NCI-H1417 treated with DMSO at 0.1 percent for 48 hours (cell line): ENCODE results near the gene PDP2.
"Not testable (repeated sequence)": the region's sequence is repeated elsewhere in the genome, so short reads cannot be mapped to it uniquely, and the experiment has no call there.

Source experiments
- DNase-seq: peaks from one replicate; lab custom pipeline; 2025; lab: John Stamatoyannopoulos, UW

The PDP2 gene

DNA sequence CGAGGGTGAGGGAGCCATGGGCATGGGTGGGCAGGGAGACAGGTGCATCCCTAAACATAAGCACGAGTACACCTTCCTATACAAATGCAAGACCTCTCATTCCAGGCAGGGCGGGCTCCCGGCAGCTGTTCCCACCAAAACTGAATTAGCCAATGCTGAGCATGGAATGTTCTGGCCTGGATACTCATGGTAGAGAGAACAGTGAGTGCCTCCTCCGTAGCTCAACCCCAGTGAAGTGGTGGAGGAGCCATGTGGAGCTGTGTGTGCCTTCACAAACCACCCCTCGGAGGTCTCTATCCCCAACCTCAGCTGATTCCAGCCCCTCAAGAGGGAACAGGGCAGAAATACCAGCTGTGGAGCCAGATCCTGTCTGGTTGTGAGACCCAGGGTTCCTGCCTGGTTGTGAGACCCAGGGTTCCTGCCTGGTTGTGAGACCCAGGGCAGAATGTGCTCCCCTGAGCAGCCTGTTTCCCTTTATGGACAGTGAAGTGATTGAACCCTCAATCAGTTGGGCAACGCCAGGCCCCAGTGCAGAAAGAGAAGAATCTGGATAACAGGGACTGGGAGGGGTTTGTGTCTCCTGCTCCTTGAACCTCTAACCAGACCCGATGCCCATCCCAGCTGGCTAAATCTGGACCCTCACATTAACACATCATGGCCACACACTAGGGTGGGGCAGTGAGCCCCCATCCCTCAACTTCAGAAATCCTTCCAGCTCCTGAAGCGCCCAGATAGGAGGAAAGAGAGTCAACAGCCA, 40.8 kb downstream of the PDP2 start:
- DNase-seq, result no peak

DNA sequence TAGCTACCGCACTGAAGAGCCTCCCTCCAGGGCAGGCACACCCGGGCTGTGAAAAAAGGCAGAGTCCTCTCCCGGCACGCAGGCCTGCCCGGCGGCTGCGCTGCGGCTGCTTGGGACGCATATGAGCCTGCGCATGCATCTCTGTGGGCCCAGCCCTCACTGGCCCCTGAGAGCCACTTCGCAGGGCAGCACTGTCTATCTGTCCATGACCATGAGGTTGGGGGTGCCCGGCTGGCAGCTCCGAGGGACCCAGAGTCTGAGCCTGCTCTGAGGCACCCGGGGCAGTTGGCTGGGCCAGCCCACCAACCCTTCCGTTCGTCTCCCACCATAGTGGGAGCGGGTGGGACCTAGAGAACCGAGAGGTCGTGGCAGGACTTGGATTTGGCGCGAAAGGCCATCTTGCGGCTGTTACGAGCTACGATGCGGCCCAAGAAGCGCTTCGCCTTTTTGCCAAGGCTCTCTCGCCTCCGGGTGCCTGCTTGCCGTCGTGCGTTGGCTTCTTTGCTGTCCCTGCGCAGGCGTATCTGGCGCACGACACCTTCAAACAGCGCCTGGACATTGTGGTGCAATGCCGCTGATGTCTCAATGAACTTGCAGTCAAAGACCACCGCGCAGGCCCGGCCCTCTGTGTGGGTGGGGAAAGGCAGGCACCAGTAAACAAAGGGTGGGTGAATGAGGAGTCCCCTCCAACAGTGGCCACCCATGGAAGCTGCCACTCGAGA, 41.6 kb downstream of the PDP2 start:
- DNase-seq, result no peak

DNA sequence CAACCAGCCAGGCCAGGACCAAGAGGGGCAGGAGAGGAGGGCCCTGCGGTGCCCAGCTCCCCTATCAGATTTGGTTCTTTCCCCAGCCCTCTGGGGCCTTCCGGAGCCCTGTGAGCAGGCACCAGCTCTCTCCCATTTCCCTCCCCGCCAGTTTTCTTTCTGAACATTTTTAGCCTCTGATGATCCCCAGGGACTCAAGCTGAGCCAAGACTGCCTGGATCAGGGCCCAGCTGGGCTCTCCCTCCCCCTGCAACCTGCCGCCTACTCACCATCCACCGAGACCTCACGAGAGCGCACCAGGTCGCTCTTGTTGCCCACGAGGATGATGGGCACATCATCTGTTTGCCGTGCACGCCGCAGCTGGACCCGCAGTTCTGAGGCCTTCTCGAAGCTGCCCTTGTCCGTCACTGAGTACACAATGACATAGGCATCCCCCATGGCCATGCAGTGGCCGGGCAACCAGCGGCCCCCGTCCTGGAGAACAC, 43.0 kb downstream of the PDP2 start:
- no peak for DNase-seq

DNA sequence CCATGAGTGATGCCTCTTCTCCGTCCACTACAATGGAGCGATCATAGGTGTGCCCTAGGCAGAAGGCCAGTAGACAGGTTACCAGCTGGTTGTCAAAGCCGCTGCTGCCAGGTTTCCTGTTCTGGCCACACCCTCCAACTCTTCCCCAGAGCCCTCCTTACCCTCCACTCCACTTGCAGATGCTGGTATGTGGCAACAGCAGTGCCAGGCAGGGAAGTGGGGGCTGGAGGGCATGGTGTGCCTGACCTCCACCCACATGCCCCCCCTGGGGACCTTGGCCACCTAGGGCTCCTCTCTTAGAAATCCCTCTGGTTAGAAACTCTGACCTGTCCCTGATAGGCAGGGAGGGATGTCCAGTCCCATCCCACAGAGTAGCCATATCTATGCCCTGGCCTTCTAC, 43.6 kb downstream of the PDP2 start:
- no peak for DNase-seq

DNA sequence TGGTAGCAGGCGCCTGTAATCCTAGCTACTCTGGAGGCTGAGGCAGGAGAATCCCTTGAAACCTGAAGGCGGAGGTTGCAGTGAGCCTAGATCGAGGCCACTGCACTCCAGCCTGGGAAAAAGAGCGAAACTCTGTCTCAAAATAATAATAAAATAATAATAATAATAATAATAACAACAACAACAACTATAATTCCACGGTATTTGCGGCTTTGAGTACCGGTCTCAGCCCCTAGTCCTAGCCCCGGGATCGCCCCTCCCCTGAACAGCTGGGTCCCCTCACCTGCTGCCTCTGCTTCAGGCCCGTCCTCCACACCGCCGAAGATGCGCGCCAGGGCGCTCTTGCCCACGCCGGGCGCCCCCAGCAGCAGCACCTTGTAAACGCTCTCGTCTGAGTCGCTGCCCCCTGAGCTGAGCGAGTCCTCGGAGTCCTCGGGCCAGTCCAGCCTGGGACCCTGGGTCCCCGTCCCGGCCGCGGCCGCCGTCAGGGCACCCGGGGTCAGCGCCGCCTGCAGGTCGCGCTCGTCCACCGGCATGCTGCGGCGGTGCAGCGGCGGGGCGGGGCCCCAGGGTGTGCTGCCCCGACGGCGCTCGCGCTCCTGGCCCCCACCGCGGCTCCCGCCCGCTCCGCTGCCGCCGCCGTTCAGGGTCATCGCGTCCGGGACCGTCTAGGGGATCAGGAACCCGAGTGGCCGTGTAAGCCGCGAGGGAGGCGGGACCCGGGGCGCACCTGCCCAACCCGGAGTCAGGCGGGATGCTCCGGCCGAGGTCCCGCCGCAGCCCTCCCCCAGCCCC, 44.4 kb downstream of the PDP2 start:
- DNase-seq, result no peak

DNA sequence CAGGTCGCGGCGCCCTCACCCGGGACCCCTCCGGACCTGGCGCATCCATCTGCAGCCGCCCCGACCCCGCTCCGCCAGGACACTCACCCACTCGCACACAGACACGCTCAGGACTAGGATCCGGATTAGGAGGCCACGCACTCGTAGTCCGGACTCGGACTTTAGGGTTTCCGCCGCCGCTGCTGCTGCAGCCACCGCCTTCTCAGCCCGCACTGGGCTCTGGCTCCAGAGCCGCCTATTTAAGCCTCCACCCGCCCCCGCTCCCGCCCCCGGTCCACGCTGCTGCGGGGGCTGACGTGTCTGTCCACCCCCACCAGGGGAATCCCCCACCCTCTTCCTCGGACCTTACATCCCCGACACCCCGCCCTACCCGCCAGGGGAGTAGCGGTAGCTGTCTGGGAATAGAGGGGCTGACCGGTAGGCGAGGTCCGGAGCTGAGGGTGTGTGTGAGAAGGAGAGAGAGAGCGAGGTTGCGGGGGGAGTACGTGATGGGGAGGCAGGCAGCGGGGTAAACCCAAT, 45.1 kb downstream of the PDP2 start, which contains the start of gene RRAD:
TSS of gene RRAD (minus strand) at position 214 of the 519 bp plus-strand sequence. CDS start 356 bp downstream, outside the sequence.
- DNase-seq, result no peak

DNA sequence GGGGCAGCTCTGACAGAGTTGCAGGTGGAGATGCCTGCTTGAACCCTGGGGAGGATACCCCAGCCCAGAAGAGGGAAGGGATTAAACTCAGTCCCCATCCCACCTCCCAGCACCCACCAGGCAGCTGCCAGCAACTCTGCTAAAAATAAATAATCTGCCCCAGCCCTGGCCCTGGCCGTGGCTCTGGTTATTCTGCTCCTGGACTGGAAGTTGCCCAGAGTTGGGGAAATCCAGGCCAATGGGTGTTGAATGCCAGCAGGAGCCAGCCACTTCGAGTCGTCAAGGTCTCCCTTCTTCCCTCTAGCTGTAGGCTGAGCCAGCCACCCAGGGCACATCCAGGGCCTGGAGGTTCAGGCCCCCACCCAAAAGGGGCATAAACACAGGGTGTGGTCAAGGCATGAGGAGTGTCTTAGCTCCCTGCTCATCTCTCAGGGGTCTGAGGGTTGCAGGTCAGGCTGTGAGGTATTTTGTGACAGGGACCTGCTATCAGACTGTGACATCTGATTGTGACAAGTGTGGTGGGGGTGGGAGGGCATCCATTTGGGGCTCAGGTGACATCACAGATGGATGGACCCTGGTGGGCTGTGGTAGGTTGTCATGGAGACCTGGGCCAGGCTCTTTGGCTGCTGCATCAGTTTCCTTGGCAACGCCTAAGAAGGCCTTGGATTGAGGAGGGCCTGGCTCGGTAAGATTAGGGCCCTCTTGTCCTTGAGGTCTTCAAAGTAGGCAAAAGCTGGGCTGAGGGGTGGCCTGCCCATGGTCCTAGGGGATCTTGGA, 46.0 kb downstream of the PDP2 start:
- no peak for DNase-seq

DNA sequence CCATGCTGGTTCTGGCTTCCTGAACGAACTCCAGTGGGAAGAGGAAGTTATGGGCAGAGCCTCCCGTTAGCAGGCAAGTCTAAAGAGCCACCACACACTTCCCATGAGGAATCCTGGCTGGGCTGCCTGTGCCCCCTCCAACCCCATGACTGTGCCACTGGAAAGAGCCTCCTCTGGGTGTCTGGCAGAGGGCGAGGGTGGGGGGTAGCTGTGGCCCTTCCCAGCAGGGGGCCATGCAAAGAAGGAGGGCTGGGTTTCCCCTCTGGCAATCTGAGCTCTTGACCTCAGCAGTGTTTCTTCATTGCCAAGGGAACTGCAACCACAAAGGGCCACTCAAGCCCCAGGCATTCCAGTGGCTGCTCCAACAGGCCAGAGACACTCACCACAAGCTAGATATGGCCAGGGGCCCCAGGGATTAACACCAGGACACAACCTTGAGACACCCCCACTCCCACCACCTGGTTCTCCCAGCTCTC, 46.7 kb downstream of the PDP2 start:
- no peak for DNase-seq

DNA sequence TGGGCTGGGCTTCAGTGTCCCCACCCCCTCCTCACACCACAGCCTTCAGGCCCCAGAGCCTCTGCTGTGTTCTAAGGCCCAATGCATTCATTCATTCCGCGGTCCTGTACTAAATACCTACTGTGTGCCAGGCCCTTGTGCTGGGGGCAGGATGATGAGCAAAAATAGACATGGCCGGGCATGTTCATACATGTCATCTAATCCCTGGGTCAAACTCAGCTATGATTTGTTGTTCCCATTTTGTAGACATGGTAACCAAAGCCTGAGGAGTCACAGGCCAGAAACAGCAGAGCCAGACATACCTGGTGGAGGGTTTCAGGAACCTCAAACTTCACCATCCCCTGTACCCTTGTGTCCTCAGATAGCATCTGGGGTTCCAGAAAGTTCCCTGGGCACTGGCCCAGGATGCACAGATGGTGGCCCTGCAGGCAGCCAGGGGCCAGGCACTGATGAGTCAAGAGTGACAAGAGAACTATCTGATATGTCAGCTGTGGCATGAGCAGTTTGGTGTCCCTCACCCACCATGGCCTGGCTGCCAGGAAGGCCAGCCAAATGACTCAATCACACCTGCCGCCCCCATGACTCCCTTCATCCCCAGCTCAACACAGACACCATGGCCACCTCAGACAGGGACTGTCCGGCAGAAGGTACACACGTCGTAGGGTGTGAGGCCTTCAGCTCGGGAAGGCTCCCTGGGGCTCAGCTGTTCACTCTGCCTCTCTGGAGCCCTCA, 47.8 kb downstream of the PDP2 start:
- no peak for DNase-seq

DNA sequence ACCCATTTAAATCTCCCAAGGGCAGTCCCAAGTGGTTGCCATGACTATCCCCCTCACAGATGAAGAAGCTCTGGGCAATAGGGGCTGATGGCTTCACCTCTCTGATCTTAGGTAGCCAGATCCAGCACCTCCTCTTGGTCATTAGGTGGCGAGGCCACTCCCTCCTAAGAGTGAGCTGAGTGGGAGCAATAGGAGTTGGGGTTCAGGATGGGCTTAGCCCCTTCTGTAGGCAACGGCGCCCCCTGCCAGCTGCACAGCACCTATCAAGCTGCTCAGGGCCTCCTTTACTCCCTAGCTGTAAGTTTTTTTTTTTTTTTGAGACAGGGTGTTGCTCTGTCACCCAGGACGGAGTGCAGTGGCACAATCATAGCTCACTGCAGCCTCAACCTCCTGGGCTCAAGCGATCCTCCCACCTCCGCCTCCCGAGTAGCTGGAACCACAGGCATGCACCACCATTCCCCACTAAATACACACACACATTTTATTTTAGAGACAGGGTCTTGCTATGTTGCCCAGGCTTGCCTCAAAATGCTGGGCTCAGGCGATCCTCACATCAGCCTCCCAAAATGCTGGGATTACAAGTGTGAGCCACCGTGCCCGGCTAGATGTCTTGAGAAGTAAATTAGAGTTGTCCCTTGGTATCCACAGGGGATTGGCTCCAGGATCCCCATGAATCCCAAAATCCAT, 48.5 kb downstream of the PDP2 start:
- no peak for DNase-seq

DNA sequence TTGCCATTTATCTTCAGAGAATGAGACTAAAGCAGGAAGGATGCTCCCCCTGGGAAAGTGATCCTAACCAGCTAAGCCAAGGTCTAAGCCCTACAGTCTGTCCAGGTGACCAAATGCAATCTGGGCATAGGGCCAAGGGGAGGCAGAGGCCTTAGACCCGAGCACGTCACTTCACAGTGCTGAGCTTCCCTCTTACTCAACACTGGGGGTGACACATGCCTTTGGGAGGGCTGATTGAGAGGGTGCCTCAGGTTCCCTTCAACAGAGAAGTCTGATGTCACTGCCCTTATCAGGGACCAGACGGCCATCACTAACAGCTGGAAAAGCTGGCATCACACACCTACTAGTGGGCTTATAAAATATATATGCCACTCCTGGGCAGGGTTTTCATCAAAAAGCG, 49.9 kb downstream of the PDP2 start:
- no peak for DNase-seq

DNA sequence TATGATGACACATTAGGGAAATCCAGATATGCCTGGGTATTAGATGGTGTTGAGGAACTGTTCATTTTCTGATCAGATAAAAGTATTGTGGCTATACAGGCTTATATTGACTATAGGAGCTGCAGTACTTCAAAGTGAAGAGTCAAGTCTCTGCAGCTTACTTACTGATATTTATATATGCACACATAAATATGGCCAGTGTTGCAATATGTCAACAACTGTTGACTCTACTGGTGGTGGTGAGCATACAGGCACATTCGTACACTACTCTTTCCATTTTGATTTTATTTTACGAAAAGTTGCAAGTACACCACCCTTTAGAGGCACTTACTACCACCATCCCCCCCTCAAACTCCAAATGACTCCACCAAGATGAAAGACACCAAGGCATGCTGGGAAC, 51.4 kb downstream of the PDP2 start:
- DNase-seq, result no peak

DNA sequence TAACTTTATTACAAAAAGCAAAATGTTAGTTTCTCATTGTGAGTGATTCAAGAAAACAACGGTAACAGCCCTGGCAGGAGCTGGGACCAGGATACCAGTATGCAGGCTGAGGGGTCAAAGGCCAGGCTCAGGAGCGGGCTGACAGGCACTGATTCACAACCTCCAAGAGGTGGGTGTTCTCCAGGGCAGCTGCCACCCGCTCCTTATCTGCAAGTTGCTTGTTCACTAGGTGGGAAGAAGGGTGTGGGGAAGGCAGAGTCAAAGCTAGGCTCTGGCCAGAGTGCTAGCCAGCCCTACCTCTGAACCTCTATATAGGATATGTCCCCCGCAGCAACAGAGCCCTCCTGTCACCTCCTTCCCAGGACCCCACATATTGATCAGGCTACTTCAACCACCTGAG, 51.8 kb downstream of the PDP2 start:
- DNase-seq, result no peak

DNA sequence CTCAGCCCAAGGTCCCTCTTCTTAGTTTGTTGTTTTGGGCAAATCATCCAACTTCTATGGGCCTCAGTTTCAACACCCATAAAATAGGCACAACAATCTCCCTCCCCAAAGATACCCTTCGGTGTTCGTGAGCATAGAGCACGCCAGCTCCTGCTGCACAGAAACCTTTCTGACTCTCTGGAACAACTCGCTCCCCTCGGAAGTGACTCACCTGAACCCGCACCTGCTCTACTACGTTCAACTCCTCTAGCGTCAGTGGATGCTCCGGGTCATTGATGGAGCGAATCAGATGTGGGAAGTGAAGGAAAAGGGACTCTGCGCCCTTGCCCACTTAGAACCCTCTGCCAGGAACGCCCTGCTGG, 53.4 kb downstream of the PDP2 start:
- DNase-seq, result no peak

DNA sequence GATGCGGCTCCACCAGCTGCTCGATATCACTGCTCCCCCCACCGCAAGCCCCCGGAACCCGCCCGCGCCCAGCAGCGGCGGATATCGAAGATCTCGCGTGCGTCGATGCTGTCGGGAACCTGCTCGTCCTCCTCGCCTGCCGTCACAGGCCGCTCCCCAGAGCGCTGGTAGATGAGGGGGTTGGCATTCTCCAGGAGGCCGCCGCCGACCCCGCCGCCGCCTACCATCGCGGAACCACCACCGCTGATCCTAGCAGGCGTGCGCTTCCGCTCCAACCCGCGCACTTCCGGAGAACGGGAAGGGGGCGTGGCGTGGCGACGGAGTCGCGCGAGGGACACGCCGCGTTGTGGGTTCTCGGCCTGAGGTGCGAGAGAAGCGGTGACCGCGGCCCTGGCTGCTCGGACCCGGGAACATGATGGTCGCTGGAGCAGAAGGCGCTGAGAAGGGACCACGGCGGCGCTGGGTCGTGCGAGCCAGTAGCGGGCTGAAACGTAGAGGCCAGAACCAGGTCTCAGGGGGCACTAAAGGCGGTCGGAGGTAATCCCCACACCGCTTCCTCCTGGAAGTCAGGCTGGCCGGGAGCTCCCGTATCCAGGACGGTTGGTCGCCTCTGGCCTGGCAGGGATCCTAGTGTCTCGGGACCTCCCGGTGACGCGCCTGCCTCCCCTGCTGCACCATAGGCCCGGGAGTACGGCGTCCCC, 54.0 kb downstream of the PDP2 start, which contains the start of gene CIAO2B:
TSS of gene CIAO2B (minus strand) at position 265 of the 701 bp plus-strand sequence. CDS start at position 227, 38 bp downstream.
- DNase-seq, result peak; percentile 14

DNA sequence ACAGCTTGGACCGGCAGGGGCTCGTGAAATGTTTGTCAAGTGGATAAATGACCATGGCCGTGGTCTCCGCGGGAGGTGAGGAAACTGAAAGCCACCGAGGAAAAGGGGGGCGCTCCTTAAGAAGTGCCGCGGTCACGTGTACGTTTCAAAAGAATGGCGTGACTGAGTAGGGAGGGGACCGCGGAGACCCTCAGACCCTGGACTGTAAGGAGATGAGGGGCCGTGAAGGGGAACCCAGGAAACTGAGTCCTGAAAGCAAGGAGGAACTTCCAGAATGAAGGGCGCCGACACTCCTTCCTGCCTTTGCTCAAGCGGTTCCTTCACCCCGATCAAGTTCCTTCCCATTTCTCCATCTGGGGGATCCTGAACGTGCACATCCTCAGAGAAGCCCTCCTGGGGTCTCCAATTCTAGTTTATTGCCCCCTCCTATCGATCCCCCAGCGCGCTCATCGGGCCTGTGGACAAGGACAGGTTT, 54.6 kb downstream of the PDP2 start:
- not testable (repeated sequence) for DNase-seq

DNA sequence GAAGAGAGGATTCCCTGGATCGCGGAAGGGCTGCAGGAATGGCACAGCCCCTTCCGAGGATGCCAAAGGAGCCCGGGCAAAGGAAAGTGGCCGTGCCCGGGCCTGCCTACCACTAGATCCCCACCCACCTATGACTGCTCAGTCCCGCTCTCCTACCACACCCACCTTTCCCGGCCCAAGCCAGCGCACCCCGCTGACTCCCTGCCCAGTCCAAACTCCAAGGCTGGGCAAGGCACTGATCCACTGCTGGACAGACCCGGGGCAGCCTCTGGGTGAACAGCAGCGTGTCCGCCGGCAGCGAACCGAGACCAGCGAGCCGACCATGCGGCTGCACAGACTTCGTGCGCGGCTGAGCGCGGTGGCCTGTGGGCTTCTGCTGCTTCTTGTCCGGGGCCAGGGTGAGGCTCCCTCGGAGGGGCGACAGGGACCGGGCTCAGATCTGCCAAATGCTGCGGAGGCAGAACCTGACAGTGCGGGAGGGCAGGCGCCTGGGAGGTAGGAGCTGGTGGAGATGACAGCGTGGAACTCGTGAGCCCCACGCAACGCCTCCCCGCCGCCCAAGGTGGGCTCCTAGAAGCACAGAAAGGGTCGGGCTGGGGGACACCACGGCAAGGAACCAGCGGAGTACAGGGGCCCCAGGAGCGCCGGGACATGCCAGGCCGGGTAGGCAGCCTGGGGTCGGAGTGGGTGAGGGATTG, 55.1 kb downstream of the PDP2 start, which contains the start of gene CES2:
TSS of gene CES2 (plus strand) at position 203 of the 698 bp plus-strand sequence. CDS start at position 323, 120 bp downstream.
- no peak for DNase-seq

DNA sequence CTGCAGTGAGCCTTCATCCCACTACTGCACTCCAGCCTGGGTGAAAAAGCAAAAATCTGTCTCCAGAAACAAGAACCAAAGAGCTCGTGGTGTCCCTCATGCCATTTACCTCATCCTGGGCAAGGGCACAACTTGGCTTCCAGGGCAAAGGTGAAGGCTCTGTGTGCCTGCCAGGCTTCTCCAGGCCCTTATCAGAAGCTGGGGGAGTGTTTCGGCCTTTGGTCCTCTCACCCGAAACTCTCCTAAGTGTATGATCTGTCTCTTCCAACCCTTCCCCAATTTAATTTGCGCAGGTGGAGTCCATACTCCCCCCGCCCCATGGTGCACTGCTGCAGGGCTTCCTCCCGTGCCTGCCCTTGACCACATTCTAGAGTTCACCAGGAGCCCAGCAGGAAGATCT, 56.1 kb downstream of the PDP2 start:
- DNase-seq, result no peak
